NCI-H128 (cell line): Measurements from ENCODE around the gene ARHGAP21.
"Not testable (repeated sequence)": the region's sequence is repeated elsewhere in the genome, so short reads cannot be mapped to it uniquely, and the experiment has no call there.

Source experiments
- DNase-seq: peaks from one replicate; lab custom pipeline; 2025; ENCODE audit not compliant: unreplicated experiment; lab: John Stamatoyannopoulos, UW

Gene ARHGAP21

DNA sequence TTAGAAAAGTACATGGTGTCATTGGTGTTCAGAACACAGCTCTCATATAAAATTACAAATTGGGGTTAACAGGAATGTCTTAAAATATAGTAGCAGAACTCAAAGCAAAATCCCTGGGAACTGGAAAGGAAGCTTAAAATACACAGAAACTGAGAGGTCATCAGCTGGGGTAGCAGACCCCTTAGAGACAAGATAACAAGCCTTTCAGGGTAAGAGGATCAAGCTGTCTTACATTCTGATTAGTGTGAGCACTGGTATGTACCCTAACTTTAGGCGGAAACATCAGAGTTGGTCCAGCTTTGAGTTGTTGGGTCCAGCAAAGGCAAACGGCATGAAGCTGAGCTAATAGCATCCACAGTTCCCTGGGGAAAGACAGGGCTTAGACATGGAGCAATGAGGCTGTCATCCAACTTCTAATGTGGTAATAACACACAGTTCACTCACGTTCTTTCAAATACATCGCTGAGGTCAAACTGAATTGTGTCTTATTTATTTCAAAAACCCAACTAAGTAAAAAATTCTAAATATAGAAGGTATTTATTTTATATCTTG, 32.6 kb downstream of the ARHGAP21 start:
- DNase-seq: no peak

DNA sequence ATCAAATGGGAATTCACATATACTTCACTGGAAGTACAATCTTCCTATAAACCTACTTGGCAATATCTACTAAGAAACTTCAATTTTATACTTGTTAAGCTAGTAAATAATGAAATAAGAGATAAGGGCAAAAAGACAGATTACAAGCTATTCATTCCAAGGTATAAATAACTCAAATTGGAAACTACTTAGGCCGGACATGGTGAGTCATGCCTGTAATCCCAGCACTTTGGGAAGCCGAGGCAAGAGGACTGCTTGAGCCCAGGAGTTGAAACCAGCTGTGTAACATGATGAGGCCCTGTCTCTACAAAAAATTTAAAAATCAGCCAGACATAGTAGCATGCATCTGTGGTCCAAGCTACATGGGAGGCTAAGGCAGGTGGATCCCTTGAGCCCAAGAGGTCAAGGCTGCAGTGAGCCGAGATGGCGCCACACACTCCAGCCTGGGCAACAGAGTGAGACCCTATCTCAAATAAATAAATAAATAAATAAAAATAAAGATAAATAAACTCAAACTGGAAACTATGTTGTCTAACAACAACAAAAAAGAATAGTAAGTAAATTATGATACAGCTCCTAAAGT, 37.6 kb downstream of the ARHGAP21 start:
- DNase-seq: no peak

DNA sequence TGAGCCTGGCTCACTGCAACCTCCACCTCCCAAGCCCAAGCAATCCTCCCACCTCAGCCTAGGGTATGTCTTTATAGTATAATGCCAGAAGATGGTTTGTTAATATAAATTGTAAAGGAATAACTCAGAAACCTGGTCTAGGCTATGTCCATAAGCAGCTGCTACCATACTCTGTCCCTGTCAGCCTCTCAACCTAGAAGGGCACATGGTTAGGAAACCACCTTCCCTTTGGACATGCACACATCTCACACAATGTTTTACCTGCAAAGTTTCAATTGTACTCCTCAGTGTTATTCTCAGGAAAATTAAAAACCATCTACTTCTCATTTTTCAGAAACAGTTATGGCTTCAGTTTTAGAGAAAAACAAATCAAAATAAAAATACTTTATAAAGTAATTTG, 40.1 kb downstream of the ARHGAP21 start:
- no peak for DNase-seq

DNA sequence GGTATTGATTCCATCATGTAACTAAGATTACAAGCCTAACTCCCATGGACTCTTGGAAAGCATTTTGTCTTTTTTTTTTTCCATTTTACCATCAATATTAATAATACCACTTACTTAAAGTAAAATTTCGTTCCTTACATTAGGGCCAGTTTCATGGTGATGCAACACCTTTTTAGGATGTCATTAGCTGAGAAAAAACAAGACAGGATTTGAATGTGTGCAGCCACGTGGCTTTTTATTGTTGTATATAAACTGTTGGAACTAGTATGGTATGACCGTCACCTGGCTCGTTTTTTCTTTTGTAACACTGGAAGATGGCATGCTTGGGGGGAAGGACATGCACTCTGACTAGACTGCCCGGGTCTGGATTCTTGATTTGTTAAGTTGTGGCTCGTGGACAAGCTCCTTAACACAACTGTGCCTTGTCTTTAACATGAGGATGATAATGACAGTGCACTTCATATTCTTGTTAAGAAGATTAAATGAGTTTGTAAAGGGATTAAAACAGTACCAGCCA, 42.1 kb downstream of the ARHGAP21 start:
- DNase-seq: no peak

DNA sequence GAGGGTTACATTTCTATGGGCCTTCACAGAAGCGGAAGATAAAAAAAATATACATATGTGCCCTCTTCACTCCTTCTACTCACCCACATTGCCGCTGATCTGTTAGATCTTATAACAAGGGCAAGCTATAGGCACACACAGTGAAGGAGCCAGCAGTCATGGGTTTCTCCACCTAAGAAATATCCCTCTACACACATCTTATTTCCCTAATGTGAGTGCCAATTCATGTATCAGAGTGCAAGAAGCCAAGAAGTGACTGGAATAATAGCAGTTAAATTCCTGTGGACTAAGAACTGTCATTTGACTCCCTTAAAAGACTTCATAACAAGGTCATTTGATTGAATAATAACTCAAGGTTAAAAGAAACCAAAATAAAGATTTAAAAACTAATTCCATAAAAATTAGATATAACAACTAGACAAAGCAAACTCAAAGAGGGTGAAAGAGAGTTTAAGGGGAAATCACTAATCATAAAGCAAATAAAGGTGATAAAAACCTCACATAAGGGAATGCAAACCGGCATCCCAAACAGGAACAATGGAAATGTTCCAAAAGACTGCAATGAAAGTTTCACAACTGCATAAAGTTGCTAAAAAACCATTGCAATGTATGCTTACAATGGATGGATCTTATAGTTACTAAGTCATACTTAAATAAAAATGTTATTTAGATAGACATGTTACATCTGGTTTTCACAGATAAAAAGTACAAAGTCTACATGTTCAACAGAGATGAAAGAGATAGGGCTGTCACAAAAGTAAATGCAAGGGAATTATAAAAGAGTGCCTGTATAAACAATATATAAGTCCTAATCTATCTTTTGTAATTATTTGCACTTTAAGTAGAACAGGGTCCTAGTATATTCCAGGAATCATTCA, 42.8 kb downstream of the ARHGAP21 start:
- DNase-seq: no peak

DNA sequence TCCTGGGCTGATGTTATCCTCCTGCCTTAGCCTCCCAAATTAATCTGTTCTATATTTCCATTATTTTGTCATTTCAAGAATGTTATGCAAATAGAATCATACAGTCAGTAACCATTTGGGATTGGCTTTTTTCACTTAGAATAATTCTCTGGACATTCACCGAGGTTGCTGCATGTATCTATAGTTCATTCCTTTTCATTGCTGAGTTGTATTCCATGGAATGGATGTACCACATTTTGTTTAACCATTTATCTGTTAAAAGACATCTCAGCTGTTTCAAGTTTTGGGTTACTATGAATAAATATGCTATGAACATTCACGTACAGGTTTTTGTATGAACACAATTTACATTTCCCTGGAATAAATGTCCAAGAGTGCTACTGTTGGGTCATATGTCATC, 44.9 kb downstream of the ARHGAP21 start:
- no peak for DNase-seq

DNA sequence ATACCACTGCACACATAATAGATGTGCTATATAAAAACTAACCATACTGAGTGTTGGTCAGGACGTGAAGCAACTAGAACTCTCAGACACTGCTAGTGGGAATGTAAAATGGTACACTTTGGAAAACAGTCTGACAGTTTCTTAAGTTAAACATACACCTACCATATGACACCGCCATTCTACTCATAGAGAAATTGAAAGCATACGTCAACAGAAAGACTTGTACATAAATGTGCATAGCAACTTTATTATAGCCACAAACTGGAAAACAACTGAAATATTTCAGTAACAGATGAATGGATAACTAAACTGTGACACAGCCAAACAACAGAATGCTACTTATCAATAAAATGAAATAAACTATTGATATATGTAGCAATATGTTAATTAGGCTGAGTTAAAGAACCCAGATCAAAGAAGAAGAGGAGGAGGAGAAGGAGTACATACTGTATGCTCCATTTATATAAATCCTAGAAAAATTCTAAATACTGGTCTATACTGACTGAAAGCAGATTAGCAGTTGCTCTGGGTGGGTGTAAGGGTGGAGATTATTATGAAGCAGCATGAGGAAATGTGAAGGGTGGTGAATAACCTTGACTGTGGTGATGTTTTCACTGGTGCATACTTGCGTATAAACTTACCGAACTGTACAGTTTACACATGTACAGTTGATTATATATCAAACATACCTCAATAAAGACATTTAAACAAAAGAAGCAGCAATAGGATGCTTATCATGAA, 48.6 kb downstream of the ARHGAP21 start:
- no peak for DNase-seq

DNA sequence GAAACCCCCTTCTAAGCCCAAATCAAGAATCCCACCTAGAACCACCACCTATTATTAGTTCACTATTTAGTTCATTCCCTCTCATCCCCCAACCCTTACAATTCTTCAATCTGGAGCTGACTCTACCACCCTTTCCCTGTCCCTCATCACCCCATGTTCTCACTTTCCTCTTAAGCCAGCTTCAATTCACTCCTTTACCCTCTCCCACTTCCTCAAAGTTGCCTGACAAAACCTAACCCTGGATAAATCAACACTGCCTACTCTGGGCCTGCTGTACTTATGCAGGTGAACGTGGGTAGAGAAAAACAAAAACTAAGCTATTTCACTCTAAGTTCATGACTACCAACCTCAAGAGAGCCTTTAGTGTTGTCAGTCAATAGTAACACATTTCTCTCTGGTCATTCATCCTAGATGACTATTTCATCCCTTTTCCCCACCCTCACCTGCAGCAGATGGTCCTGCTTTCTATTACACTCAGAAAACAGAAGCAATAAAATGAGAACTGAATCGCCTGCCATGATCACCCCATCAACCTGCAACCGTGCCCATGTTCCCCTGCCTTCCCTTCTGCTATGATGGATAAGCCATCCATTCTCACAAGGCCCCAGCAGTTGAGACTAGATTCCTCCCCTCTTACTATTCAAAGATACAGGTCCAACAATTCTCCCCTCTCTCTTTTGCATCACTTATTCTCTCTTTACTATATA, 52.6 kb downstream of the ARHGAP21 start:
- no peak for DNase-seq

DNA sequence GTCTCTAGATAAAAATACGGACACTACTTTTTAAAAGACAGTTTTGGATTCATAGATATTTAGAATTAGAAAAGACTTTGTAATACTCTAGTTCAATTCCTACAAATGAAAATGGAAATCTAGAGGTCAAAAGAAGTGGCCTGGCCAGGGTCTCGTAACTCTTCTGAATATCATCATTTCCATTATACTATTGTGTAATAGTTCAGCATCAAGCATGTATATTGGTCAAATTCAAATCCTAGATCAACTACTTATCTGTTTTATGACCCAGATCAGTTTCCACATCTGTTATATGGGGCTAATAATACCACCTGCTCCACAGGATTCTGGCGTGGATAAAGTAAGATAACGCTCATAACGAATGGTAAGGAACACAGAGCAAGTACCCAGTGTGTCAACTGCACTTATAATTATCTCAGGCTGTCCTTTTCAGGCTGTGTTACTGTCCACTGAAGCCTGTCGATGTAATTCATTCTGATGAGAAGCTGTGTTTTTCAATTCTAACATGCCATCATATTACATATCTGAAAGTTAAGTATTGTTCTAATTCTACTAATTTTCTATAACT, 54.3 kb downstream of the ARHGAP21 start:
- DNase-seq: no peak

DNA sequence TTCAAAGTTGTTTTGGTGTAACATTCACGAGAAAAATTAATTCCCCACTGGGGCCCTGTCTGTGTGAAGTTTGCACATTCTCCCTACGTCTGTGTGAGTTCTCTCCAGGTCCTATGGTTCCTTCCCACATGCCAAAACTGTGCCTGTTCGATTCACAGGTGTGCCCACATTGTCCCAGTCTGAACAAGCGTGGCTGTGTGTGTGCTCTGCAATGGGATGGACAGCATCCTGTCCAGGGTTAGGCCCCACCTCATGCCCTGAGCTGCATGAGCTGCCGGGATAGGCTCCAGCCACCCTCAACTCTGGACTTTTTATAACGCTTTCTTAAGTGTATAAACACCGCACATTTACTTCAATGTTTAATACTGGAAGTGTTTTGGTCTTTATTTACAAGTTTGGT, 55.4 kb downstream of the ARHGAP21 start:
- DNase-seq: no peak

DNA sequence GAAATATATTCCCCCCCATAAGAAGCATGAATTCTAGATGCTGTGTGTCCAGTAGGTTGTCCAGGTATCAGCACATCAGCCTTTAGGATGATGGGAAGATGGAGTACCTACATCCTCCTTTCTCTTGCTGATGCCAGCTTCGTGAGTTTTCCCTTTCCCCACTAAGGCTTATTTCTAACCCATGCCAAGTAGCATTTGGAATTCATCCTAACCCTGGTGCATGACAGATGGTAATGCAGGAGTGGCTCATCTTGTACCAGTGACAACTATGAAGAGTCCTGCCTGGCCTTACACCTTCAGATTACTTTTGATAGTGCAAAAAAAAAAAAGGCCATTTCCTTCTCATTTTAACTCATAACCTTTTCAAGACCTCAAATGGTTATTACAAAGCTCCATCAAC, 58.7 kb downstream of the ARHGAP21 start:
- no peak for DNase-seq

DNA sequence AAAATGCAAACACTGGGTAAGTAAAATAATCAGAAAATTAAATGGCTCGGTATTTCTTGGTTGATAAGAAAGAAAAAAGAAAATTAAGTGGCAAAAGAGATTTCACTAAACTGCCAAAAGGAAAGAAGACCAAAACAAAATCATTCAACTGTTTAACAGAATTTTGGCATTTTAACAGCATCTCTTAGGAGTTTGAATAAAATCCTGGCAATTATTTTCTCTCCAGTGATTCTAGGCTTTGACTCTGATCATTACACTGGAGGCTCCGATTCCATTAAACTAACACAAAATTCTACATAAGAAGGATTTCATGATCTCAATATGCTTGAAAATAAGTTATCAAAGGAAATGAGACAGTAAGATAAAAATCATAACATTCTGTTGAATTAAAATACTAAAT, 62.3 kb downstream of the ARHGAP21 start:
- DNase-seq: no peak

DNA sequence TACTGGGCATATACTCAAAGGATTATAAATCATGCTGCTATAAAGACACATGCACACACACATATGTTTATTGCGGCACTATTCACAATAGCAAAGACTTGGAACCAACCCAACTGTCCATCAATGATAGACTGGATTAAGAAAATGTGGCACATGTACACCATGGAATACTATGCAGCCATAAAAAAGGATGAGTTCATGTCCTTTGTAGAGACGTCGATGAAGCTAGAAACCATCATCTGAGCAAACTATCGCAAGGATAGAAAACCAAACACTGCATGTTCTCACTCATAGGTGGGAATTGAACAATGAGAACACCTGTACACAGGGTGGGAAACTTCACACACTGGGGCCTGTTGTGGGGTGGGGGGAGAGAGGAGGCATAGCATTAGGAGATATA, 65.4 kb downstream of the ARHGAP21 start:
- not testable (repeated sequence) for DNase-seq

DNA sequence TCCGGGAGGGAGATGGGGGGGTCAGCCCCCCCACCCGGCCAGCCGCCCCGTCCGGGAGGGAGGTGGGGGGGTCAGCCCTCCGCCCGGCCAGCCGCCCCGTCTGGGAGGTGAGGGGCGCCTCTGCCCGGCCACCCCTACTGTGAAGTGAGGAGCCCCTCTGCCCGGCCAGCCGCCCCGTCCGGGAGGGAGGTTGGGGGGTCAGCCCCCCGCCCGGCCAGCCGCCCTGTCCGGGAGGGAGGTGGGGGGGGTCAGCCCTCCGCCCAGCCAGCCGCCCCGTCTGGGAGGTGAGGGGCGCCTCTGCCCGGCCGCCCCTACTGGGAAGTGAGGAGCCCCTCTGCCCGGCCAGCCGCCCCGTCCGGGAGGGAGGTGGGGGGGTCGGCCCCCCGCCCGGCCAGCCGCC, 67.4 kb downstream of the ARHGAP21 start:
- DNase-seq: not testable (repeated sequence)

DNA sequence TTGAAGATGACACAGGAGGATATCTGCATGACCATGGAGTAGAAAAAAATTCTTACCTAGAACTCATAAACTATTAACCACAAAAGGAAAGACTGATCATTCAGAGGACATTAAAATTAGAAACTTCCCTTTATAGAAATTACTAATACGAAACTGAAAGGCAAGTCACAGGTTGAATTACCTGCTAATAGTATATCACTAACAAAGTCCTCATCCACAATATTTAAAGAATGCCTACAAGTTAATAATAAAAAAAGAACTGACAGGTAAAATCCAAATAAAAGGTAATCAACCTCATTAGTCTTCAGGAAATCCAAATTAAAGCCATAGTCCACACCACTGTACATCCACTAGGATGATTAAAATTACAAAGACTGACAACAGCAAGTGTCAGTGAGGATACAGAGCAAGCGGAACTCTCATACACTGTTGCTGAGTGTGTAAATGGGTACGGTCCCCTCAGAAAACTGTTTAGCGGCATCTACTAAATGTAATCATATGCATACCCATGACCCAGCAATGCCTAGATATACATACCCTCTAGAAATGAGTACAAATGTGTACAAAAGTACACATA, 71.2 kb downstream of the ARHGAP21 start:
- no peak for DNase-seq

DNA sequence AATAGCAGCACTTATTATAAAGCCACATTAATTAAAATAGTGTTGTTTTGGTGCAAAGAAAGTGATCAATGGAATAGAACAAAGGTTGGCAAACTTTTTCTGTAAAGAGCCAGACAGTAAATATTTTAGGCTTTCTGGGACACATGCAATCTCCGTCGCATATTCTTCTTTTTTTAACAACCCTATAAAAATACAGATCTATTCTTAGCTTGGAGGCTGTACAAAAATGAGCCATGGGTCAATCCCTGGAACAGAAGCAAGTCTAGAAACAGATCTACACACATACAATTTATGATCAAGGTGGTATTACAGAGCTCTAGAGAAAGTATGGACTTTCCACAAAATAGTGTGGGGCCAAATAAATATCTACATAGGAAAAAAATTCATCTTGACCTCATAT, 71.8 kb downstream of the ARHGAP21 start:
- DNase-seq: no peak

DNA sequence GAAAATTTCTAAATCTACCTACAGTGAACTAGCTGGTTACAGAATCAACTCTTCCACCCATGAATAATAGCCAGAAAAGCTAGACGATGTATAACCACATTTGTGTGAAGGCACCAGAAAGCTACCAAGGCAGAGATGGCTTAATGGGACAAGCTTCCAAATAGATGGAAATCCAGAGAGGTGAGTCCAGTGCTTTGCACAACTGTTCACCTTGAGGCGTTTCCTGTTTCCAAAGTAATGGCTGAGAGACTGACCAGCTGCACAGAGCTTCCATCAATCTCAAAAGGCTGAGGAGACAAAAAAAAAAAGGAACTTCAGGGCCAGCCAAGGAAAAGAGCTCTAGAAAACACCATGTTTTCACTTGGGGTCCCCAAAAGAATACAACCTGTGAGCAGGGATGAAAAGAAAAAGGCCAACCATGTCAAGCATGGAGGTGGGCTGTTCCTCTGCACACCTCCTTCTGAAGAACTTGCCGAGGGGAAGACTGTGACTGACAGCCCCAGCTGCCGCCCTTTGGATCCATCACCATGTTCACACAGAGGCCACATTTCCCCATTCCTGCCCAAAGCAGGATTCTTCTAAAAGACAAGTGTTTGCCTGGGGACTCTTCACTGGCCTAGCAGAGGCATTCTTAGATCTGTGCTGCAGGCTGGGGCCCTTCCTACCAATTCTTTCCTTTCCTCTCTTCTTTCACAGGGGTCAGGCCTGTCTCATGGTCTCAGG, 72.9 kb downstream of the ARHGAP21 start:
- DNase-seq: no peak

DNA sequence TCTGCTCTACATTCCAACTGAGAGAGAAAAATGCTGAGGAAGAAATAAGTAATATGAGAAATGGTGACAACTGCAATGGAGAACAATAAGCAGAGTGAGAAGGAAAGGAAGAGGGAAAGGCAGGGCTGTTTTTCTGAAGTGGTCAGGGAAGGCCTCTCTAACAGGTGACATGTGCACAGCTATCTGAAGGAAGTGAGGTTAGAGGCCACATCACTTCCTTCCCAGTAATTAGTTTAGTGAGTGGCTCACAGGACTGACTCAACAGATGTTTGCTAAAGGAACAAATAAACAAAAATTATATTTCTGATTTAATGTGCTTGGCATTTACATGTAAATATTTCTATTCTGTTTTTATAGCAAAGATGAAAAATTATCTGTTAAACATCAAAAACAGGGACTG, 77.9 kb downstream of the ARHGAP21 start:
- DNase-seq: no peak

DNA sequence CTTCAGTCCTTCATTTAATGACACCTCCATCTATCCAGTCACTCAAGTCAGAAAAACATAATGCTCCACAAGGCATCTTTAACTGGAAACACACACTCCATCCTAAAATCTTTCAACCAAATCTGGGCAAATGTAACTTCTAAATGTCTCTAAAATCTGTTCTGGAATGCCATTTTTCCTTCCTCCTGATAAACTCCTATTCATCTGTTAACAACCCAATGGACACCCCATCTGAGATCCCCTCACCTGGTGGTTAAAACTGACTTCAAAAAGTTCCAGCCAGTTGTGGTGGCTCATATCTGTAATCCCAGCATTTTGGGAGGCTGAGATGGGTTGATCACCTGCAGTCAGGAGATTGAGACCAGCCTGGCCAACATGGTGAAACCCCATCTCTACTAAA, 78.7 kb downstream of the ARHGAP21 start:
- no peak for DNase-seq
